Measurements from ENCODE around the gene MYB. TPM values are rescaled to one million over a fixed set of nuclear protein-coding genes. Genes with fewer than 3 reads are reported as not detected.
"Not testable (repeated sequence)": the region's sequence is repeated elsewhere in the genome, so short reads cannot be mapped to it uniquely, and the experiment has no call there.

The MYB gene
- total RNA-seq, 1 donor from 2014 or later: 23.3 TPM

DNA sequence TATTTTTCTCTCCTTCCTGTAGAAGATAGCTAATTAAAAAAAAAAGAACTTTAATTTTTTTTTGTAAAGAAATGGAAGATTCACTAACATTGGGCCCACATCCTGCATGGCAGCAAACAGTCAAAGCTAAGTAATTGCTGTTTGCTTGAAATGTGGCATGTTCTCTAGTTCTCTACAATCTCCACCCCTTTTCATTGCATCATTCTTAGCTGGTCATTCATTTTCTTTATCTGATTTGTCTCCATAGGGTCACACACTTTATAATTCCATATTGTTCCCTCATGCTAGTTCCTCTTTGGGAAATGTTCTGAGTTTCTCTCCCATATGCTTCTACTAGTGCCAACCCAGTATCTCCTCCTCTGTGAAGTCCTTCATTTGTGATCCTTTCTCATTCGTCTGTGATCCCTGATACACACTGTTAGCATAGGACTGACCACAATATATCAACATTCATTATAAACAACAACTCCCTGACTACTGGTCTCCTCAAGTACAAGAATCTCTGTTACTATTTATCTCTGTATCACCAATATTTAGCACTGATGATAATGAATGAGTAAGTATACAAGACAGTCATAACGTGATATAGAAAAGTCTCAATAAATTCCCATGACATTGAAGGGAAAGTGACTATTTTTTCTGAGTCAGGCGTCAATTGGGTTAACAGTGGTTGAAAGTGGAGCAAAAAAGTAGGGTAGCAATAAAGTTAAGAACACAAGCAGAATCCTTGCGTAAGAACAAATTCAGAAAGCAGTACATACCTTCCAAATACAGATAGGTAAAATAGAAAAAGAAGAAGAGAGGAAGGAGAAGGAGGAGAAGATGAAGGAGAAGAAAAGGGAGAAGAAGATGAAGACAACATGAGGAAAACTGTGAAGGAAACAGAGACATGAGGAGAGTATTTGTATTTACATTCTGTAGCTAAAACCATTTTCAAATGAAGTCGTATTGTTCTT, 33.2 kb upstream of the MYB start:
- Mint-ChIP-seq H3K9me3 (ENCODE audit: unreplicated experiment) (no peaks in the 10 kb centered on the region), H3K4me1 (ENCODE audit: unreplicated experiment) (peaks cover 14% of the 10 kb centered on the region), H3K27ac (ENCODE audit: unreplicated experiment) (no peak overlapping the region), H3K27me3 (ENCODE audit: unreplicated experiment) (no peaks in the 10 kb centered on the region), H3K36me3 (ENCODE audit: low read depth, unreplicated experiment) (no peaks in the 10 kb centered on the region), H3K4me3 (ENCODE audit: unreplicated experiment) (no peak overlapping the region)
- TF ChIP-seq, protein P1, sequence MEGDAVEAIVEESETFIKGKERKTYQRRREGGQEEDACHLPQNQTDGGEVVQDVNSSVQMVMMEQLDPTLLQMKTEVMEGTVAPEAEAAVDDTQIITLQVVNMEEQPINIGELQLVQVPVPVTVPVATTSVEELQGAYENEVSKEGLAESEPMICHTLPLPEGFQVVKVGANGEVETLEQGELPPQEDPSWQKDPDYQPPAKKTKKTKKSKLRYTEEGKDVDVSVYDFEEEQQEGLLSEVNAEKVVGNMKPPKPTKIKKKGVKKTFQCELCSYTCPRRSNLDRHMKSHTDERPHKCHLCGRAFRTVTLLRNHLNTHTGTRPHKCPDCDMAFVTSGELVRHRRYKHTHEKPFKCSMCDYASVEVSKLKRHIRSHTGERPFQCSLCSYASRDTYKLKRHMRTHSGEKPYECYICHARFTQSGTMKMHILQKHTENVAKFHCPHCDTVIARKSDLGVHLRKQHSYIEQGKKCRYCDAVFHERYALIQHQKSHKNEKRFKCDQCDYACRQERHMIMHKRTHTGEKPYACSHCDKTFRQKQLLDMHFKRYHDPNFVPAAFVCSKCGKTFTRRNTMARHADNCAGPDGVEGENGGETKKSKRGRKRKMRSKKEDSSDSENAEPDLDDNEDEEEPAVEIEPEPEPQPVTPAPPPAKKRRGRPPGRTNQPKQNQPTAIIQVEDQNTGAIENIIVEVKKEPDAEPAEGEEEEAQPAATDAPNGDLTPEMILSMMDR (IDR thresholded peaks at IDR 0.05; ENCODE audit: unreplicated experiment): no peak
- no peak for DNase-seq (ENCODE audit: low spot score)

DNA sequence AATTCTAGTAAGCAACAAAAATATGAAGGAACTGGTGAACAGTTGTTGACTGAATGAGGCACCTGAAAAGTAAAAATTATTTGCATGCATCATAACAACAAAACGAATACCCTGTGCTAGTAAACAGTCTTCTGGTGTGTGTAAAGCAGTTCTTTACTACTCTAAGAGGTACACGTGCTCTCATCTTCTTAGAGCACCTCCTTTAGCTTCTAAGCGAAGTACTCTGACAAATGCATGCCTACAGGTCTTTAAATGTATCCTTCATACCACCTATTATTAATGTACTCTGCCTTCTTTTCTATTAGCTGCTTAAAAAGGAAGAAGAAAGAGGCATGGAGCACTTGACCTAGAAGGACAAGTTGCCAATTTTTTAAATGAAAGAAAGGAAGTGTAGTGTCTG, 32.2 kb upstream of the MYB start:
- DNase-seq (ENCODE audit: low spot score): no peak
- TF ChIP-seq, protein P1 (IDR thresholded peaks at IDR 0.05; ENCODE audit: unreplicated experiment): no peak
- H3K27me3 Mint-ChIP-seq (ENCODE audit: unreplicated experiment): peaks cover 2% of the 10 kb centered on the region
- no peak overlapping the region for H3K4me3 Mint-ChIP-seq (ENCODE audit: unreplicated experiment)
- no peaks in the 10 kb centered on the region for H3K36me3 Mint-ChIP-seq (ENCODE audit: low read depth, unreplicated experiment)
- H3K27ac Mint-ChIP-seq (ENCODE audit: unreplicated experiment): no peak overlapping the region
- H3K9me3 Mint-ChIP-seq (ENCODE audit: unreplicated experiment): no peaks in the 10 kb centered on the region
- H3K4me1 Mint-ChIP-seq (ENCODE audit: unreplicated experiment): peaks cover 14% of the 10 kb centered on the region

DNA sequence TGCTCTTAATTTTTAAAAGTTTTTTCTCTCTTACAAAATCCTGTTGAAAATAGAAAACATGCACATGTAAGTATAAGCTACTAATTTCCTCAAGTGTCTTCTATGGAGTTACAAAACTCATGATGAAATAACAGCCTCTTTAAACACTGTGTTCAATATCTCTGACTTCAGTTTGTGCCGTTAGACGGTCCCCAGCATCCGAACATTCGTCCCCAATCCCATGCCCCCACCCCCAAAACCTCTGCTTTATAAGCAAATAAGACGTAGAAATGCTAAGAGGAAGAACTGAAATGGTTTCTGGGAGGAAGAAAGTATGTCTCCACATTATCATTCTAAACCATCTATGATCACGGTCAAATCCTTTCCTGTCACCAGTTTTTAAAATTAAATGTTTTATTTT, 31.7 kb upstream of the MYB start:
- no peaks in the 10 kb centered on the region for H3K36me3 Mint-ChIP-seq (ENCODE audit: low read depth, unreplicated experiment)
- peaks cover 2% of the 10 kb centered on the region for H3K27me3 Mint-ChIP-seq (ENCODE audit: unreplicated experiment)
- no peak overlapping the region for H3K27ac Mint-ChIP-seq (ENCODE audit: unreplicated experiment)
- no peaks in the 10 kb centered on the region for H3K9me3 Mint-ChIP-seq (ENCODE audit: unreplicated experiment)
- peaks cover 14% of the 10 kb centered on the region for H3K4me1 Mint-ChIP-seq (ENCODE audit: unreplicated experiment)
- DNase-seq (ENCODE audit: low spot score): no peak
- TF ChIP-seq, protein P1 (IDR thresholded peaks at IDR 0.05; ENCODE audit: unreplicated experiment): no peak
- H3K4me3 Mint-ChIP-seq (ENCODE audit: unreplicated experiment): no peak overlapping the region

DNA sequence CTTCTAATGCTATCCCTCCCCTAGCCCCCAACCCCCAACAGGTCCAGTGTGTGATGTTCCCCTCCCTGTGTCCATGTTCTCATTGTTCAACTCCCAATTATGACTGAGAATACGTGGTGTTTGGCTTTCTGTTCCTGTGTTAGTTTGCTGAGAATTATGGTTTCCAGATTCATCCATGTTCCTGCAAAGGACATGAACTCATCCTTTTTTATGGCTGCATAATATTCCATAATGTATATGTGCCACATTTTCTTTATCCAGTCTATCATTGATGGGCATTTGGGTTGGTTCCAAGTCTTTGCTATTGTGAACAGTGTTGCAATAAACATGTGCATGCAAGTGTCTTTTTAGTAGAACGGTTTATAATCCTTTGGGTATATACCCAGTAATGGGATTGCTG, 30.6 kb upstream of the MYB start:
- DNase-seq (ENCODE audit: low spot score); H3K9me3 Mint-ChIP-seq (ENCODE audit: unreplicated experiment); H3K36me3 Mint-ChIP-seq (ENCODE audit: low read depth, unreplicated experiment); H3K4me3 Mint-ChIP-seq (ENCODE audit: unreplicated experiment); H3K27ac Mint-ChIP-seq (ENCODE audit: unreplicated experiment); H3K27me3 Mint-ChIP-seq (ENCODE audit: unreplicated experiment): not testable (repeated sequence)
- peaks cover 10% of the 10 kb centered on the region for H3K4me1 Mint-ChIP-seq (ENCODE audit: unreplicated experiment)

DNA sequence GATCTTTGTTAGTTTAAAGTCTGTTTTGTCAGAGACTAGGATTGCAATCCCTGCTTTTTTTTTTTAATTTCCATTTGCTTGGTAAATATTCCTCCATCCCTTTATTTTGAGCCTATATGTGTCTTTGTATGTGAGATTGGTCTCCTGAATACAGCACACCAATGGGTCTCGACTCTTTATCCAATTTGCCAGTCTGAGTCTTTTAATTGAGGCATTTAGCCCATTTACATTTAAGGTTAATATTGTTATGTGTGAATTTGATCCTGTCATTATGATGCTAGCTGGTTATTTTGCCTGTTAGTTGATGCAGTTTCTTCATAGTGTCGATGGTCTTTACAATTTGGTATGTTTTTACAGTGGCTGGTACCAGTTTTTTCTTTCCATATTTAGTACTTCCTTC, 27.0 kb upstream of the MYB start:
- not testable (repeated sequence) for DNase-seq (ENCODE audit: low spot score); H3K27me3 Mint-ChIP-seq (ENCODE audit: unreplicated experiment); H3K9me3 Mint-ChIP-seq (ENCODE audit: unreplicated experiment); H3K4me3 Mint-ChIP-seq (ENCODE audit: unreplicated experiment); H3K4me1 Mint-ChIP-seq (ENCODE audit: unreplicated experiment); H3K27ac Mint-ChIP-seq (ENCODE audit: unreplicated experiment); H3K36me3 Mint-ChIP-seq (ENCODE audit: low read depth, unreplicated experiment)

DNA sequence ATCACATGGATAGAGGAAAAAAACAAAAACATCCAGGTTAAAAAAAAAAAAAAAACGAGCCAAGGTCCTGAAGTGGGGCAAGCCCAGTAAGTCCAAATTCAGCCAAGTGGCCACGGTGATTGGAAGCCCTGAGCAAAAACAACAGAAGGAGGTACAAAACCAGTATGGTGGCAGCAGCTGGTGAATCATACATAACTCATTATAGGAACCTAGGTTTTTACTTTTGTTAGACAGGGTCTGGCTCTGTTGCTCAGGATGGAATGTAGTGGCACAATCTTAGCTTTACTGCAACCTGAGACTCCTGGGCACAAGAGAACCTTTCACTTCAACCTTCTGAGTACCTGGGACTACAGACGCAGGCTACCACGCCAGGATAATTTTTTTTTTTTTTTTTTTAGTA, 22.7 kb upstream of the MYB start:
- TF ChIP-seq, protein P1 (IDR thresholded peaks at IDR 0.05; ENCODE audit: unreplicated experiment): no peak
- peaks cover 7% of the 10 kb centered on the region for H3K27me3 Mint-ChIP-seq (ENCODE audit: unreplicated experiment)
- no peaks in the 10 kb centered on the region for H3K36me3 Mint-ChIP-seq (ENCODE audit: low read depth, unreplicated experiment)
- no peak for DNase-seq (ENCODE audit: low spot score)
- no peaks in the 10 kb centered on the region for H3K9me3 Mint-ChIP-seq (ENCODE audit: unreplicated experiment)
- no peak overlapping the region for H3K27ac Mint-ChIP-seq (ENCODE audit: unreplicated experiment)
- peaks cover 12% of the 10 kb centered on the region for H3K4me1 Mint-ChIP-seq (ENCODE audit: unreplicated experiment)
- H3K4me3 Mint-ChIP-seq (ENCODE audit: unreplicated experiment): no peak overlapping the region
